SK-N-MC (cell line): ENCODE results near the gene MREG.

Source experiments
- DNase-seq: peaks from one replicate; pipeline ENCODE4 v3.0.0-alpha.2; 2011; ENCODE audit warnings: low read depth, low spot score
- H3K27ac ChIP-seq: fragments of 200-600 bp; sonication (generic); 2 replicates; pipeline ENCODE4 v1.5.1; 2016; ENCODE audit warnings: mixed run types
- H3K36me3 ChIP-seq: fragments of 200-600 bp; sonication (generic); 2 replicates; pipeline ENCODE4 v1.6.1; 2017; ENCODE audit warnings: antibody characterized with exemption, low read length, mixed read lengths; ENCODE audit not compliant: insufficient read depth
- H3K4me3 ChIP-seq: fragments of 200-600 bp; sonication (generic); 2 replicates; pipeline ENCODE4 v1.5.1; 2016
- H3K9ac ChIP-seq: fragments of 200-600 bp; sonication (generic); 2 replicates; pipeline ENCODE4 v1.8.0; 2017; ENCODE audit warnings: mixed run types, mixed read lengths; ENCODE audit not compliant: insufficient read length
- H3K9me3 ChIP-seq: fragments of 200-600 bp; sonication (generic); 2 replicates; pipeline ENCODE4 v1.6.1; 2017; ENCODE audit warnings: low read depth, mild to moderate bottlenecking, antibody characterized with exemption, low read length, moderate library complexity, mixed read lengths
- EZH2 ChIP-seq: fragments of 200-600 bp; sonication (generic); IDR thresholded peaks from one replicate; pipeline ENCODE4 v1.6.1; 2017; ENCODE audit warnings: antibody characterized with exemption
- FOXP2 ChIP-seq: optimal IDR thresholded peaks from 2 replicates; pipeline ENCODE3; 2011; ENCODE audit warnings: mild to moderate bottlenecking, moderate library complexity; ENCODE audit not compliant: insufficient read depth; ENCODE audit errors: extremely low read length, control extremely low read depth
- POLR2AphosphoS5 ChIP-seq: IDR thresholded peaks from 2 replicates; pipeline ENCODE4 v1.6.1; 2012; ENCODE audit warnings: mild to moderate bottlenecking, low read depth, low read length, borderline replicate concordance

Gene MREG

GRCh38 chr2:216047397-216047796 is 34.0 kb upstream of the MREG start:
- Histone ChIP-seq H3K4me3 (peak overlapping the region; percentile 19; the same call in 1 of the 2 replicates), H3K27ac (peak overlapping the region; percentile 69), H3K36me3 (peaks cover 10% of the 10 kb centered on the region; the same call in 1 of the 2 replicates), H3K9me3 (no peaks in the 10 kb centered on the region), H3K9ac (no peak overlapping the region)
- TF ChIP-seq FOXP2: peak; percentile 83
- TF ChIP-seq POLR2AphosphoS5: no peak
- DNase-seq: no peak

- H3K9ac ChIP-seq: no peak overlapping the region
- no peak for DNase-seq
- TF ChIP-seq FOXP2: no peak
- no peak overlapping the region for H3K4me3 ChIP-seq
- peaks cover 16% of the 10 kb centered on the region; the same call in 1 of the 2 replicates for H3K36me3 ChIP-seq
- no peak overlapping the region for H3K27ac ChIP-seq
- H3K9me3 ChIP-seq: no peaks in the 10 kb centered on the region
Observed at GRCh38 chr2:216044883-216045486, 31.6 kb upstream of the MREG start.

GRCh38 chr2:216043949-216044348 is 30.6 kb upstream of the MREG start:
- no peaks in the 10 kb centered on the region for H3K9me3 ChIP-seq
- DNase-seq: no peak
- peaks cover 16% of the 10 kb centered on the region; the same call in 1 of the 2 replicates for H3K36me3 ChIP-seq
- TF ChIP-seq POLR2AphosphoS5 (no peak), FOXP2 (no peak), EZH2 (no peak)
- H3K4me3 ChIP-seq: no peak overlapping the region
- H3K9ac ChIP-seq: no peak overlapping the region
- H3K27ac ChIP-seq: no peak overlapping the region

- no peak for DNase-seq
- H3K36me3 ChIP-seq: peaks cover 14% of the 10 kb centered on the region; the same call in 1 of the 2 replicates
Observed at GRCh38 chr2:216041438-216041837, 28.1 kb upstream of the MREG start.

GRCh38 chr2:216039918-216040317 is 26.6 kb upstream of the MREG start:
- Histone ChIP-seq H3K9me3 (no peaks in the 10 kb centered on the region), H3K9ac (no peak overlapping the region), H3K27ac (no peak overlapping the region), H3K36me3 (peaks cover 14% of the 10 kb centered on the region; the same call in 1 of the 2 replicates), H3K4me3 (no peak overlapping the region)
- no peak for DNase-seq
- no peak for TF ChIP-seq FOXP2
- TF ChIP-seq EZH2: no peak
- TF ChIP-seq POLR2AphosphoS5: no peak

More at GRCh38 chr2:216041438-216041837, 28.1 kb upstream of the MREG start:
- Histone ChIP-seq H3K27ac (no peak overlapping the region), H3K9ac (no peak overlapping the region), H3K9me3 (no peaks in the 10 kb centered on the region), H3K4me3 (no peak overlapping the region)
- TF ChIP-seq FOXP2: no peak
- no peak for TF ChIP-seq EZH2
- TF ChIP-seq POLR2AphosphoS5: no peak

- no peaks in the 10 kb centered on the region for H3K9me3 ChIP-seq
- TF ChIP-seq POLR2AphosphoS5 (no peak), FOXP2 (no peak), EZH2 (no peak)
- H3K4me3 ChIP-seq: no peak overlapping the region
- no peaks in the 10 kb centered on the region; the same call in 1 of the 2 replicates for H3K36me3 ChIP-seq
- H3K27ac ChIP-seq: no peak overlapping the region
- no peak overlapping the region for H3K9ac ChIP-seq
- DNase-seq: peak; percentile 75
Observed at GRCh38 chr2:216034065-216034464, 20.7 kb upstream of the MREG start.

GRCh38 chr2:216033403-216033802 is 20.1 kb upstream of the MREG start:
- no peak for DNase-seq
- H3K27ac ChIP-seq: no peak overlapping the region
- H3K9me3 ChIP-seq: no peaks in the 10 kb centered on the region
- H3K4me3 ChIP-seq: no peak overlapping the region
- TF ChIP-seq POLR2AphosphoS5 (no peak), EZH2 (no peak), FOXP2 (no peak)
- no peak overlapping the region for H3K9ac ChIP-seq
- H3K36me3 ChIP-seq: no peaks in the 10 kb centered on the region; the same call in 1 of the 2 replicates

GRCh38 chr2:216031960-216032689 is 18.8 kb upstream of the MREG start:
- Histone ChIP-seq H3K9ac (no peak overlapping the region), H3K36me3 (no peaks in the 10 kb centered on the region), H3K9me3 (no peaks in the 10 kb centered on the region), H3K27ac (no peak overlapping the region), H3K4me3 (no peak overlapping the region)
- TF ChIP-seq FOXP2 (no peak), POLR2AphosphoS5 (no peak), EZH2 (no peak)
- DNase-seq: no peak
